Ovary (tissue), 9 donors: ENCODE data around the gene SLC30A2. TPM values are rescaled to one million over a fixed set of nuclear protein-coding genes. Genes with fewer than 3 reads are reported as not detected.

Experiments used
- DNase-seq, 5 donors: peaks; one replicate each; pipeline ENCODE4 v3.0.0-alpha.2; 2019 to 2020
- H3K27ac ChIP-seq, 2 donors: fragments of 200-600 bp; one replicate each; pipeline versions ENCODE4 v1.5.1 to v1.8.0; 2019 to 2022
- H3K27me3 ChIP-seq: fragments of 200-600 bp; one replicate; pipeline ENCODE4 v1.8.0; 2022
- H3K36me3 ChIP-seq: fragments of 200-600 bp; sonication (generic); one replicate; pipeline ENCODE4 v1.5.1; 2019
- H3K4me1 ChIP-seq: one replicate; pipeline ENCODE4 v1.8.1; 2013; ENCODE audit warnings: mild to moderate bottlenecking, moderate library complexity; ENCODE audit not compliant: insufficient read depth
- H3K4me3 ChIP-seq: fragments of 200-600 bp; sonication (generic); one replicate; pipeline ENCODE4 v1.5.1; 2017
- H3K9me3 ChIP-seq, 2 donors: fragments of 200-600 bp in 1 of 2; sonication (generic) in 1 of 2; one replicate each; pipeline versions ENCODE4 v1.5.1 to v1.8.1; 2013 to 2019; ENCODE audit warnings: mild to moderate bottlenecking in 1 of 2, moderate library complexity in 1 of 2
- EP300 ChIP-seq: sonication (generic); formaldehyde crosslinking; IDR thresholded peaks from one replicate; pipeline ENCODE4 v1.6.1; 2017; ENCODE audit warnings: antibody characterized with exemption
- POLR2A ChIP-seq: fragments of 450-650 bp; IDR thresholded peaks from one replicate; pipeline ENCODE4 v1.6.1; 2017; ENCODE audit warnings: antibody characterized with exemption, mild to moderate bottlenecking, moderate library complexity
- WGBS, 3 donors: extraction: QIAGEN DNeasy Blood & Tissue Kit in 1 of 3; methylation state at CpG; one replicate each; pipeline versions ENCODE4 v1.1.5 to v1.1.7; 2013 to 2017; 5-methylcytosine and 5-hydroxymethylcytosine counted together
- intact Hi-C, 4 donors: fragments of 100-400 bp; cut with DNase I; formaldehyde crosslinking; loops; one replicate each; pipeline versions ENCODE4 v1.11.0 to v1.15.1; 2022 to 2023
- polyA plus RNA-seq, 2 donors: library from polyadenylated mRNA; stranded (reverse); fragments of 200-250 nt in 1 of 2; fragments of 350-450 nt in 1 of 2; fragmentation: Illumina TruSeq in 1 of 2; extraction: RNeasy Lipid Tissue Mini Kit (QIAGEN cat#74804) in 1 of 2; gene quantifications; one replicate each; pipeline ENCODE4 v1.2.3, GENCODE V29; 2013 to 2014
- total RNA-seq, 7 donors: library from RNA; depleted of rRNA in 2 of 7; stranded (reverse); fragments of >200 nt in 2 of 7; fragmentation: NEBNext Ultra II Directional in 3 of 7; extraction: Animal tissue kit (Norgen Biotek cat#: 25700) in 3 of 7; gene quantifications; one replicate each; pipeline versions ENCODE4 v1.1.0 to v1.2.4, GENCODE V29; 2016 to 2023
- TF ChIP-seq, protein P1 (sequence below), 3 donors: fragments of 450-650 bp in 2 of 3; fragments of 200-600 bp in 1 of 3; IDR thresholded peaks; one replicate each; pipeline versions ENCODE4 v1.5.1 to v1.8.0; 2016 to 2022; ENCODE audit warnings: antibody characterized with exemption in 3 of 3, mild to moderate bottlenecking in 1 of 3
- donor health status: DM: no; HTN: no; CAD: no; lungs with moderate emphysema.
- donor health status: DM: no; HTN: no; CAD: no.
- donor health status: Bipolar disorder and iron deficiency.
- donor health status: DM: yes; HTN: yes; CAD: no.
- donor health status: DM: no; HTN: no; CAD: no.
- donor health status: DM: yes; HTN: yes; CAD: no.

The SLC30A2 gene
- total and polyA plus RNA-seq, 9 donors, result 0.11 to 0.80 (median 0.17) TPM; not detected in 5

DNA sequence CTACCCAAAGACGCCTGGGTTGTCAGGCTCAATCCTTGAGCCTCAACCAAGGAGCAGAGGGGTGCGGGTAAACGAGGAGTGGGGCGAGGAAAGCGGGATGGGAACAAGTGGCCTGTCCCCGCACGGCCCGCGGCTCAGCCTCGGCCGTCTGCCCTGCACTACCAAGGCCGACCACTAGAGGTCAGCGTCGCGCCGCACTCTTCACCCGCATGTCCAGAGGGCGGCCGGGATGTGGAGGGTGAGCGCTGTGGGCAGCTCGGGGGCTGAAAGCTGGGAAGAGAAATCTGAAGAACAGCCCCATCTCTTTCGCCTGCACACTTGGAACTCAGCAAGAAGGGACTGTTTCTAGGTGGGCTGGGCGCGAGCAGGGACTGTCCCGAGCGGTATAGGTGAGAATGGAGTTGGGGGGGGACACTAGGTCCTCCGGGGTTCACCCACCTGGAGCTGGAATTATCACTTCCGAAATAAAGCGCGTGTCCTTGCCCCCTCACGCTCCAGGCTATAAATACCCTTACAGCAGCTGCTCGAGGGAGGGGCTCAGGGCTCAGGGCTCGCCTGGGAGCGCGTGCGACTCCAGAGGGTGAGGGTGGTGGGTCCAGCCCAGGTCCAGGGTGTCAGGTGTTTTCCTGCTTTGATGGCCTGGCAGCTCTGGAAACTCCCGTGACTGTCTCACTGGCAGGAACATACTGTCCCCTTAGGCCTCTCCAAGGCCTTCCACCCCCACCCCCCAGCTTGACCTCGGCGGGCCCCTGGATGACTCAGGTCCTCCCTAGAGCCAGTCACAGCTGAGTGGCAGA, 9.8 kb downstream of the SLC30A2 start:
- WGBS, 3 donors, result 3 to 7% (median 4%) methylated on average over 38 to 39 of the region's 39 CpGs
- Histone ChIP-seq H3K4me3 (peak overlapping the region; percentile 54), H3K36me3 (no peaks in the 10 kb centered on the region), H3K4me1 (peaks cover 1% of the 10 kb centered on the region), H3K27me3 (no peaks in the 10 kb centered on the region), H3K27ac (peak overlapping the region; percentile 72 to 90), H3K9me3 (no peaks in the 10 kb centered on the region)
- TF ChIP-seq, protein P1, sequence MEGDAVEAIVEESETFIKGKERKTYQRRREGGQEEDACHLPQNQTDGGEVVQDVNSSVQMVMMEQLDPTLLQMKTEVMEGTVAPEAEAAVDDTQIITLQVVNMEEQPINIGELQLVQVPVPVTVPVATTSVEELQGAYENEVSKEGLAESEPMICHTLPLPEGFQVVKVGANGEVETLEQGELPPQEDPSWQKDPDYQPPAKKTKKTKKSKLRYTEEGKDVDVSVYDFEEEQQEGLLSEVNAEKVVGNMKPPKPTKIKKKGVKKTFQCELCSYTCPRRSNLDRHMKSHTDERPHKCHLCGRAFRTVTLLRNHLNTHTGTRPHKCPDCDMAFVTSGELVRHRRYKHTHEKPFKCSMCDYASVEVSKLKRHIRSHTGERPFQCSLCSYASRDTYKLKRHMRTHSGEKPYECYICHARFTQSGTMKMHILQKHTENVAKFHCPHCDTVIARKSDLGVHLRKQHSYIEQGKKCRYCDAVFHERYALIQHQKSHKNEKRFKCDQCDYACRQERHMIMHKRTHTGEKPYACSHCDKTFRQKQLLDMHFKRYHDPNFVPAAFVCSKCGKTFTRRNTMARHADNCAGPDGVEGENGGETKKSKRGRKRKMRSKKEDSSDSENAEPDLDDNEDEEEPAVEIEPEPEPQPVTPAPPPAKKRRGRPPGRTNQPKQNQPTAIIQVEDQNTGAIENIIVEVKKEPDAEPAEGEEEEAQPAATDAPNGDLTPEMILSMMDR (IDR thresholded peaks at IDR 0.05), result peak; percentile 98 to 99 (median 99)
- no peak for TF ChIP-seq EP300
- DNase-seq, result peak; percentile 80 to 92 (median 87)
- intact Hi-C loops, result loop anchor here in 3 of 4 donors (5.0 to 10.0 kb wide), 3 partner anchors 106 to 119 kb away; partner anchors contain the start of gene FAM110D (in 1 of the 3)

DNA sequence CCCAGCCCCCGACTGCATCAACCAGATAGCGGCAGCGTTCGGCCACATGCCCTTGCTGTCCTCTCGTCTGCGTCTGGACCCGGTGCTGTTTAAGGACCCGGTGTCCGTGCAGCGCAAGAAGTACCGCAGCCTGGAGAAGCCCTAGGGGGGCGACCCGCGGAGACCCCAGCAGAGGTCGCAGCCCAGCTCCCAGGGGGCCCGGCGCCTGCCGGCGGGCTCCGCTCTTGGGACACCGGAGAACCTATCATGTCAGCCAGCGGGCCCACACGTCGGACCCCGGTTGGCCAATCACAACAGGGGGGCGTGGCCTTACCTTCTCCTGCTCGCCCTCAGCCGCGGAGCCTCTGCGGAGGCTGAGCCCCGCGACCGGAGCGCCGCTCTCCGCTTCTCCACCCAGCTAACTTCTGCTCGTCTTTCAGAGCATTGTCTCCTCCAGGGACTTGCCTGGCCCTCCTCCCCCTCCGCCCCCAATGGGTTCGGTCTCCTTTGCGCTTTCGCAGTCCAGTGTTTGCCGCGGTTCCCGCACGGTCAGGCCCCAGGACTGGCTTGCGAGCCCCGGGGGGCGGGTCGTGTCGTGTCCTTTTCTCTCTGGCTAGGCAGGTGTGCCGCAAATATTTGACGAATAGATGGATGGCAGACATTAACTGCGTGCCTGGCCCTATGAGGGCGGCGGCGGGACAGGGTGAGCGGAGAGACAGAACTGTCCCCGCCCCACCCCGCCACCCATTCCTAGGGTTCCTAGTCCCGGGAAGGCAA, 10.5 kb downstream of the SLC30A2 start:
- intact Hi-C loops, result loop anchor here in 3 of 4 donors (5.0 to 10.0 kb wide), 3 partner anchors 107 to 119 kb away; partner anchors contain the start of gene FAM110D (in 1 of the 3)
- Histone ChIP-seq H3K9me3 (no peaks in the 10 kb centered on the region), H3K36me3 (no peaks in the 10 kb centered on the region), H3K4me3 (peak overlapping the region; percentile 54), H3K4me1 (peaks cover 1% of the 10 kb centered on the region), H3K27ac (peak overlapping the region; percentile 72 to 90), H3K27me3 (no peaks in the 10 kb centered on the region)
- WGBS, 3 donors, result 0 to 1% (median 0%) methylated on average over 44 to 60 of the region's 60 CpGs
- TF ChIP-seq, protein P1 (IDR thresholded peaks at IDR 0.05), result no peak
- TF ChIP-seq POLR2A, result peak; percentile 75
- peak; percentile 91 to 96 (median 94) for DNase-seq

DNA sequence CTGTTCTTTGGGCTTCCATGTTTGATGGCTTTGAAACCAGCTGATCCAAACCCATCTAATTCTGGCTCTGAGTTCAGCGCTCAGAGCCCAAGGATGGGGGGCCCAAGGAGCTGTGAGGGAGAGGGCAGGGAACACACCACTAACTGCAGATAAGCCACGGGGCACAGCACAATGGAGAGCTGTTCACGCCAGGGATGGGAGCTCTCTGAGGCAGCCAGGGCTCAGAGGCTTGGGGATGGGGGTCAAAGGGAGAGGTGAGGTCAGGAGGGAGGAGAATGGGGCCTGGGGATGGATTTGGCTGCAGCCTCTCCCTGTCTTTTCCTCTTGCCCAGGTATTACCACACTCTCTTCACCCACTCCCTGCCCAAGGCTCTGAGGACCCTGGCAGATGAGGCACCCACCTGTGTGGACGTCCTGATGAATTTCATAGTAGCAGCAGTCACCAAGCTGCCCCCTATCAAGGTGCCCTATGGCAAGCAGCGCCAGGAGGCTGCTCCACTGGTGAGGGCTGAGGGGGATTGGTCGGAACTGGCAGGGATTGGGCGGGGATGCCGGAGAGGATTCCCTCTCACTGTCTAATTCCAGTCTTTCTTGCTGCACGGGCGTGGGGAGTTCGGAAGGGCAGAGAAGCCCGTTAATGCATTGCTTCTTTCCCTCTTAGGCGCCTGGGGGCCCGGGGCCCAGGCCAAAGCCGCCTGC, 11.3 kb downstream of the SLC30A2 start:
- Histone ChIP-seq H3K9me3 (no peaks in the 10 kb centered on the region), H3K27me3 (no peaks in the 10 kb centered on the region), H3K36me3 (no peaks in the 10 kb centered on the region), H3K27ac (peak overlapping the region; percentile 44 to 90), H3K4me3 (peak overlapping the region; percentile 54), H3K4me1 (peaks cover 1% of the 10 kb centered on the region)
- no peak for DNase-seq
- TF ChIP-seq, protein P1 (IDR thresholded peaks at IDR 0.05), result no peak
- TF ChIP-seq EP300 (no peak), POLR2A (no peak)
- intact Hi-C loops, result loop anchor here in 3 of 4 donors (5.0 to 10.0 kb wide), 3 partner anchors 108 to 120 kb away; partner anchors contain the start of gene FAM110D (in 1 of the 3)
- 7 to 9% (median 8%) methylated on average over 15 of the region's 15 CpGs for WGBS, 3 donors
